ENCODE data around the gene ZNF512.

The ZNF512 gene

GRCh38 chr2:27584597-27584996 is 1.8 kb downstream of the ZNF512 start:
- H3K4me2 ChIP-seq = peak overlapping the region; percentile 50
- no peak overlapping the region for H3K4me3 ChIP-seq (IDR thresholded peaks at IDR 0.05; ENCODE audit: insufficient read depth, low read depth, low read length)
- H3K79me2 ChIP-seq (ENCODE audit: insufficient read depth, low read depth) = peaks cover 65% of the 10 kb centered on the region
- no peaks in the 10 kb centered on the region for H3K27me3 ChIP-seq (ENCODE audit: insufficient read depth, low read depth)
- no peak overlapping the region for H3K9ac ChIP-seq
- no peak overlapping the region for H3K27ac ChIP-seq
- no peak overlapping the region for H2AFZ ChIP-seq (ENCODE audit: low read depth)
- no peak for TF ChIP-seq CTCF (conservative IDR thresholded peaks at IDR 0.05; ENCODE audit: low read depth, low read length)
- H4K20me1 ChIP-seq (ENCODE audit: insufficient read depth) = no peaks in the 10 kb centered on the region; the same call in 1 of the 2 replicates
- no peaks in the 10 kb centered on the region for H3K36me3 ChIP-seq (ENCODE audit: insufficient read depth)
- peaks cover 26% of the 10 kb centered on the region for H3K4me1 ChIP-seq (ENCODE audit: low read depth, poor library complexity, severe bottlenecking)

- H4K20me1 ChIP-seq (ENCODE audit: insufficient read depth) = no peaks in the 10 kb centered on the region; the same call in 1 of the 2 replicates
- no peaks in the 10 kb centered on the region for H3K27me3 ChIP-seq (ENCODE audit: insufficient read depth, low read depth)
- no peak overlapping the region for H3K9ac ChIP-seq
- no peaks in the 10 kb centered on the region for H3K36me3 ChIP-seq (ENCODE audit: insufficient read depth)
- peaks cover 88% of the 10 kb centered on the region for H3K79me2 ChIP-seq (ENCODE audit: insufficient read depth, low read depth)
- H2AFZ ChIP-seq (ENCODE audit: low read depth) = no peak overlapping the region
- no peak overlapping the region for H3K4me3 ChIP-seq (IDR thresholded peaks at IDR 0.05; ENCODE audit: insufficient read depth, low read depth, low read length)
- no peak overlapping the region for H3K27ac ChIP-seq
- H3K4me2 ChIP-seq = no peak overlapping the region
- H3K4me1 ChIP-seq (ENCODE audit: low read depth, poor library complexity, severe bottlenecking) = peaks cover 29% of the 10 kb centered on the region
- TF ChIP-seq CTCF (conservative IDR thresholded peaks at IDR 0.05; ENCODE audit: low read depth, low read length) = no peak
These were observed 4.2 kb downstream of the ZNF512 start for GRCh38 chr2:27587025-27587424.

GRCh38 chr2:27588308-27588707 is 5.5 kb downstream of the ZNF512 start:
- Histone ChIP-seq H3K4me1 (ENCODE audit: low read depth, poor library complexity, severe bottlenecking) (peaks cover 23% of the 10 kb centered on the region), H3K79me2 (ENCODE audit: insufficient read depth, low read depth) (peaks cover 96% of the 10 kb centered on the region), H4K20me1 (ENCODE audit: insufficient read depth) (no peaks in the 10 kb centered on the region; the same call in 1 of the 2 replicates), H3K36me3 (ENCODE audit: insufficient read depth) (no peaks in the 10 kb centered on the region), H3K4me3 (IDR thresholded peaks at IDR 0.05; ENCODE audit: insufficient read depth, low read depth, low read length) (no peak overlapping the region), H3K4me2 (no peak overlapping the region), H2AFZ (ENCODE audit: low read depth) (no peak overlapping the region), H3K9ac (no peak overlapping the region), H3K27ac (no peak overlapping the region), H3K27me3 (ENCODE audit: insufficient read depth, low read depth) (no peaks in the 10 kb centered on the region)
- no peak for TF ChIP-seq CTCF (conservative IDR thresholded peaks at IDR 0.05; ENCODE audit: low read depth, low read length)

GRCh38 chr2:27591745-27592144 is 8.9 kb downstream of the ZNF512 start:
- Histone ChIP-seq H3K27ac (no peak overlapping the region), H3K79me2 (ENCODE audit: insufficient read depth, low read depth) (peaks cover 79% of the 10 kb centered on the region; the same call in 1 of the 2 replicates), H3K36me3 (ENCODE audit: insufficient read depth) (no peaks in the 10 kb centered on the region)

More at GRCh38 chr2:27591745-27592144, 8.9 kb downstream of the ZNF512 start:
- no peaks in the 10 kb centered on the region for H3K27me3 ChIP-seq (ENCODE audit: insufficient read depth, low read depth)
- no peak overlapping the region for H3K4me2 ChIP-seq
- no peak overlapping the region for H2AFZ ChIP-seq (ENCODE audit: low read depth)
- H3K4me3 ChIP-seq (IDR thresholded peaks at IDR 0.05; ENCODE audit: insufficient read depth, low read depth, low read length) = no peak overlapping the region
- no peaks in the 10 kb centered on the region for H4K20me1 ChIP-seq (ENCODE audit: insufficient read depth)
- no peak for TF ChIP-seq CTCF (conservative IDR thresholded peaks at IDR 0.05; ENCODE audit: low read depth, low read length)
- peaks cover 3% of the 10 kb centered on the region for H3K4me1 ChIP-seq (ENCODE audit: low read depth, poor library complexity, severe bottlenecking)
- no peak overlapping the region for H3K9ac ChIP-seq
